Stimulated activated CD4-positive, alpha-beta T cell treated with anti-CD3 and anti-CD28 coated beads, Interleukin-15, amount 100 ng/mL, for 24 hours (primary cell): ENCODE measurements around the gene SCN10A.

Experiments used
- DNase-seq: peaks from one replicate; pipeline ENCODE4 v3.0.0-alpha.2; 2020

The SCN10A gene

DNA sequence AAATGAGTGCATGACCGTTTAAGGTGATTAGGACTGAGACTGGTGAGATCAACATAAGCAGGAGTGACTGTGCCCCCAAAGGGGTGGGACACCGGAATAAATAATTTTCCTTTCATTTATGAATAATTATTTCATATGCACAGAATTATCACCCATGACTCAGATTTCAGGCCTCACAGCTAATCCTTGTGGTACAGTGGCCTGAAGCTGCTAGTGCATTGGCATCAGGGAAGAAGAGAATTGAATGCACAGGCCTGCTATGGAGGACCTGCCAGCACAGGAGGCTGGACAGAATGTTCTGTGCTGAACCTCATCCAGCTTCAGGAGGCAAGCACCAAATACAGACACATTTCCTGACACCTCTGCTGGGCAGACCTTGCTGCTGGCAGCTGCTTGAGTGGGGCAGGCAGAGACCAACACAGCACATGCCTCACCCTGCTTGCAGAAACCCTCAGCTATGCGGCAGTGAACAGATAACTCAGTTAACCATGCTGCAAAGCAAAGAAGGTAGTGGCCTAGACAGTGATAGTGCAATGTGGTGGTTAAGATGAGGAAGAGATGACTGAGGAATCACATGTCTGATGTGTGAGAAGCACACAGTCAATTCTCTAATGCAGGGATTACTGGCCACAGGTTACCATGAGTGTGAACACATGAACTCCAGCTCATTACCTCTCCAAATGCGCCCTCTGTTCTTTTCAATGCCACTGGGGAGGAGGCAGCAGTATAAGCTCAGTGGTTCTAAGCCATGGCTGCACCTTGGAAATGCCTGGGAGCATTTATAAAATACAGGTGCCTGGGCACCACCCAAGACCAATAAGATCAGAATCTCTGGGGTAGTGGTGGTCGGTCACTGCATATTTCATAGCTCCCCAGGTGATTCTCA lies 98.4 kb downstream of the SCN10A start:
- no peak for DNase-seq

DNA sequence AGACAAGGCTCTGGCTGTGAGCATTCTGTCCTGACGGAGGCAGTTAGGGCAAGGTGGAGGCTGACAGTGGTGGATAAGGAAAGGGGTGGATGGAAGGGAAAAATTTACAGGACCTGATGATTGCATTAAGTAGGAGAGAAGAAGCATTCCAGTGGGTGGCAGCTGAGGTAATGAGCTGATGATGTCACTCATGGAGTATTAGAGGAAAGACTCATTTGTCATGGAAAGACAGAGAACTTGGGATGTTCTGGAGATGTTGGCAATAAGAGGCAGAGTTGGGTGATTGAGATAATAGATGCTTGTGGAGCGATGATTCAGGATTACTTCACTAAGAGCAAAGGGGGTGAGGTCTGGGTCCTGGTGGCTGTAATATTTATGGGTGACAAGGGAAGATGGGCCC lies 102.9 kb downstream of the SCN10A start:
- DNase-seq = no peak

DNA sequence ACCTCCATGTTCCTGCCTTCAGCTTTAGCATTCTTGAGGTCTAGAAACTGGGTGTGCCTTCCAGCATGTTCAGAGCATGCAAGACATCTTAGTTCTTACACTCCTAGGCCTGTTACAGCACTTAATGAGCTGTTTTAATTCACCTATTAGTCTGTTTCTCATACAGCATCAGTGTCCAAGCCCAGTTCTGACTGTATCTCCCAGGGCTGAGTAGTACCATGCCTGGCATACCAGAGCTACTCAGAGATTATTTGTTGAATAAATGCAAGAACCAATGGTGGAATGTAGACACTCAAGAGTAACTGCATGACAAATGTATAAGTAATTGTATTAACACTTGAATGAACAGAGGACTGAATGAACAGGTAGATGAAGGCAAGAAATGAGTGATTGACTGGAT lies 104.7 kb downstream of the SCN10A start:
- DNase-seq = no peak

DNA sequence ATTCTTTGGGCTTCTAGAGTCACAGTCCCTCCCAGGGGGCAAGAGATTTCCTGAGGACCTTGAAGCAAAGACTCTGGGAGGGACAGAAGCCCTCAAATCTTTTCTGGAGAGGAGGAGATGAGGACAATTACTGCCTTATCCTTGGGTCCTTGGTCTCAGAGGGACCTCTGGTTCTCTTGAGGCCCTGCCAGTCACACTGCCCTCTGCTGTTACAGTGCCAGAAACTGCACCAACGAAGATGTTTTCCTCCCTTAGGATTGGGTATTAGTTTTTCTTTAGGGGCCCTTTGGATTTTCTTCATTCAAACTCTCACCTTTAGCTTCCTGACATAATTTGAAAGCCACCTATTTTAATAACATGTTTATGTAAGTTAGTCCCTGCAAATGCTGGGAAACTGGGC lies 108.3 kb downstream of the SCN10A start:
- no peak for DNase-seq

DNA sequence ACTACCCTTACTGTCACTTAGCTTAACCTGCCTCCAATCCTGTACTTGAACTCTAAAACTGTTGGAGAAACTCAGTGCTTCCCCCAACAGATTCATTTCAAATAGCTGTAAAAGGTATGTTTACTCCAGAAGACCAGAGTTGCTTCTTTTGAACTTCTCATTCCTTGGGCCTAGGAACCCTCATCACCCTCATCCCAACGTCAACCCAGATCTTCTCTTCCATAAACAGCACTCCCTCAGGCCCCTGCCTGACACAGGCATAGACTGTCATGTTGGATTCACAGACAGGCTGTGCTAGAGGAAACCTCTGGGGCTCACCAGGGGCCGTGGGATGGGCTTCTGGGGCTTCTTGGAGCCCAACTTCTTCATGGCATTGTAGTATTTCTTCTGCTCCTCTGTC lies 109.1 kb downstream of the SCN10A start:
- no peak for DNase-seq

DNA sequence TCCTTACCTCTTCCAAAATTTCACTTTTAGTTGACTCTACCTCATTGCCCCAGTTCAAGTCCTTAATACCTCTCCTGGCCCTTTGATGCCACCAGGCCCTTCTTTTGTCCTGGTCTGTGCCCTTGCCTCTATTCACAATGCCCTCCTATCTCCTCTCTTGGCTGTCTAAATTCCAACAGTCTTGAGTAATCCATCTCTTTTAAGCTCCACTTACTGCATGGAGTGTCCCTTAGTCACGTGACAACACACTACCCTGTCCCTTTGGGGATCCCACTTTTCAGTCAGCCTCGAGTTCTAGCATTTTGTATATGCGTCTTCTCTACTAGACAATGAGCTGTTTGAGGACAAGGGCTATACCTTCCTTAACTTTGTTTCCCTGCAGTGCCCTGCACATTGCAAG lies 113.8 kb downstream of the SCN10A start:
- DNase-seq = no peak

DNA sequence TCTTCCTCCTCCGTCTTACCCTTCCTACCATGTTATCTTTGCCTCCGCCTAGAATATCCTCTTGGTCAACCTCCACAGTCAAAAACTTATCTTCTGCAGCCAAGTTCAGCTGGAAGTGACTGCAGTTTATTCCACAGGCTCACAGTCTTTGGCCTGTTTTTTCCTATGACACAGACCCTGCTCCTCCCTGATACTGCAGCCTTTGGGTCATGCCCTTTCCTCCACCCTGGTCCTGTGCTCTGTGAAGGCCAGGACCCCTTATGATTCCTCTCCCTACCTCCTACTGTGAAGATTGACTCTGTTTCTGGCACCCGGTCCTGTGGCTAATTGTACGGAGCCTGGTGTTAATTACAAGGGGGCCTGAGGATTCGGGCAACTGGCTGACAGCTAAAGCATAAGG lies 117.3 kb downstream of the SCN10A start:
- no peak for DNase-seq

DNA sequence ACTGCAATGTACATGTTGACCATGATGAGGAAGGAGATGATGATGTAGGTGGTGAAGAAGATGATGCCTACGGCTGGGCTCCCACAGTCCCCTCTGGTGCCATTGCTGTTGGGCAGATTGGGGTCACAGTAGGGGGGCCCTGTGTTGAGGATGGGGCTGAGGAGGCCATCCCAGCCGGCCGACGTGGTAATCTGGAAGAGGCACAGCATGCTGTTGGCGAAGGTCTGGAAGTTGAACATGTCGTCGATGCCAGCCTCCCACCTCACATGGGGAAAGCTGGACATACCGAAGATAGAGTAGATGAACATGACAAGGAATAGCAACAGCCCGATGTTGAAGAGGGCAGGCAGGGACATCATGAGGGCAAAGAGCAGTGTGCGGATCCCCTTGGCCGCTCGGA lies 118.0 kb downstream of the SCN10A start:
- no peak for DNase-seq

DNA sequence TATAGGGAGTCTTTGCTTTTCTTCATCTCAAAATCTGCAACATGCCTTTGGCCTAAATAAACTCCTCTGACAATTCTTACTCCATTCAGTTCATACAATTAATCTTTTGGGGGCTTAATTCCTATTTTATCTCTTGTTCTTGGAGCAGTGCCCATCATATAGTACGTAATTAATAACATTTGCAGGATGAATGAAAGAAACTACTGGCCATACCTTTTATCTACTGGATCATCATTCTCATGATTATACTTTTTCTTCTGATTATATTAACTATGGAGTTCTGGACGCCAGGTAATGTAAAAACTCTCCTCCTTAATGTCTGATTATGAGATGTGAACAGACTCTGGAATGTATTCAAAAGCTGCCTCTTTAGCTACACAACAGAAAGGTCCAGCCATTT lies 120.0 kb downstream of the SCN10A start:
- DNase-seq = no peak

DNA sequence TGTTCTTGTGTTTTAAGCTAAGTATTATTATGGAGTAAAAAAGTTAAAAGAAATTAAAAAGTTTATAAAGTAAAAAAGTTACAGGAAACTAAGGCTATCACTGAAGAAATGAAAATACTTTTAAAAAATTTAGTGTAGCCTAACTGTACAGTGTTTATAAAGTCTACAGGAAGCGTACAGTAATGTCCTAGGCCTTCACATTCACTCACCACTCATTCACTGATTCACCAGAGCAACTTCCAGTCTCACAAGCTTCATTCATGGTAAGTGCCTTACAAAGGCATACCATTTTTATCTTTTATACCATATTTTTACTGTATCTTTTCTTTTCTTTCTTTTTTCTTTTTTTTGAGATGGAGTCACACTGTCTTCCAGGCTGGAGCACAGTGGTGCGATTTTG lies 125.8 kb downstream of the SCN10A start:
- no peak for DNase-seq

DNA sequence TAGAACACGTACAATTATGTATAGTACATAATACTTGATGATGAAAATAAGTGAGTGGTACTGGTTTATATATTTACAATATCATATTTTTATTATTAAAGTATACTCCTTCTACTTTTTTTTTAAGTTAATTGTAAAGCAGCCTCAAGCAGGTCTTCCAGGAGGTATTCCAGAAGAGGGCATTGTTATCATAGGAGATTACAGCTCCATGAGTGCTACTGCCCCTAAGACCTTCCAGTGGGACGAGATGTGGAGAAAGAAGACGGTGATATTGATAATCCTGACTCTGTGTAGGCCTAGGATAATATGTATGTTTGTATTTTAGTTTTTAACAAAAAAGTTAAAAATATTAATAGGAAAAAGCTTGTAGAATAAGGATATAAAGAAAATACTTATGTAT lies 126.2 kb downstream of the SCN10A start:
- no peak for DNase-seq

DNA sequence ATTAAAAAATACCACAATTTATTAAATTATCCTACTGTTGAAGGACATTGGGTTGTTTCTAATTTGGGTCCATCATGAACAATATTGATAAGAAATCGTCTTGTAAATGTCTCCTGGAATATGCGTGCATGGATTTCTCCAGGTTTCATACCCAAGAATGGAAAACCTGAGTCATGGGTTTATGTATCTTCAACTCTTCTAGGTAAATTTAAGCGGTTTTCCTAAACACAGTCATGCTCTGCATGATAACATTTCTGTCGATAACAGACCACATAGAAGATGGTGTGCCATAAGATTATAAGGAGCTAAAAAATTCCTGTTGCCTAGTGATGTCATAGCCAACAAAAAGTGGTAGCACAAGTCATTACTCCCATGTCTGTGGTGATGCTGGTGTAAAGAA lies 126.7 kb downstream of the SCN10A start:
- no peak for DNase-seq

DNA sequence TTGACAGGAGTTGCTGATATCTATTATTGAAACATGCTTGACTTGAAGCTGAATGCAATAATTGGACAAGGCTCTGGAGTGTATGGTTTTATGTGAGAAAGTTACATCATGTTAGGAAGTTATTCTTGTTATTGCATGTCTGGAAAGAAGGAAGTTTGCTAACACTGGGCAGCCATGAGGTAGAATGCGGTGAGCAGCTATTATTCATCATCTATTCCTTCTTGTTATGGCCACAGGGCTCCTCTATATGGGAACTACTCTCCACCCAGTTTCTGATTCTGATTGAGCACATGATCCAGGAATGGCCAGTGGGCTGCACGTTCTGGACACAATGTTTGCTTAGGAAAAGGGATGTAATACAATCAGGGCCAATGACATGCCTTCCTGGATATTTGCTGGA lies 128.7 kb downstream of the SCN10A start:
- DNase-seq = no peak

DNA sequence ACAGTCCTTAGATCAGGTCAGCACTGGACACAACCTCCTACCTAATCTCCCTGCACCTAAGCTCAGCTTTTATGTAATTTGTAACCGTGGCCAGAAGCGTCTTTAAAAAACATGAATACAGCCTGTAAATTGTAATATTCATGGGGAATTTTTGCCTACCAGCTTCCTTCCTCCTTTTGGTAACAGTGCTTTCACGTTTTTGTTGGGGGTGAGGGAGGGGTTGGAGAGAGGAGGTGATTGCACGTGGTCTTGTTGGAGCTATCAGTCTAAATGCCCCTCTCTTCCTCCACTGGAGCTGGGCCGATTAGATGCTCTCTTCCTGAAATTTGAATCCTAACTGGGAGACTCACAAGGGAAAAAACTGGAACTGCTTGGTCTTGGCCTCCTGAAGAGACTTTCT lies 131.5 kb downstream of the SCN10A start:
- no peak for DNase-seq

DNA sequence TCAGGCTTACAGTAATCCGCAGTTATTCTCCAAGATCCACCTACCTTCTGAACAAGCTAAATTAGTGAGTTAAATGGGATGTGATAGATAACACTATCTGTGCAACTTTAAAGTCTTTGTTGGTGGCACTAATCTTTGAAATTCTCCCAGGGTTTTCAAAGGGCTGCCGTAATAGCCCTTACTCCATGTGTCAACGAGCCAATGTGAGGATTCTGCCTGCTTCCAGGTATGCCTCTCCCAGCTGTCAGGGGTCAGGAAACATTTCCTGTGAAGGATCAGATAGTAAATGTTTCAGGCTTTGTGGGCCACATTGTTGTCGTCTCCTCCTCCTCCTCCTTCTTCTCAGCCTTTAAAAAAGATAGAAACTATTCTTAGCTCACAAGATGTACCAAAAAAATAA lies 146.3 kb downstream of the SCN10A start:
- DNase-seq = no peak

DNA sequence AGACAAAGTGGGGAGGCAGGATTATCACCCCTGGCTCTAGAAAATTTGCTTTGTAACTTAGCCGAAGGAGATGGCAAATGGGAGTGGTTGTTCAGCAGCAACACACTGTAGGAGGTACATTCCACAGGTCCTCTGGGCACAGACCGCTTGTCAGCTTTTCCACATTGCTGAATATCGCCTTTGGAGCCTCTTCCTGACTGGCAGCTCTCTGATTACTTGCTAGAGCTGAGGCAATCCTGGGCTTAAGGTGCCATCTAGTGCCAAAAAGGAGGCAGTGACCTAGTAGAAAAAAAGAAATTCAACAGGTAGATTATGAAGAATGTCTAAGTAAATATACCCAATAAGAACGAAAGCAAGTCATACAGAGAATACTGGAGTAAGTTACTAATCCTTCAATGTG lies 153.5 kb downstream of the SCN10A start:
- no peak for DNase-seq

DNA sequence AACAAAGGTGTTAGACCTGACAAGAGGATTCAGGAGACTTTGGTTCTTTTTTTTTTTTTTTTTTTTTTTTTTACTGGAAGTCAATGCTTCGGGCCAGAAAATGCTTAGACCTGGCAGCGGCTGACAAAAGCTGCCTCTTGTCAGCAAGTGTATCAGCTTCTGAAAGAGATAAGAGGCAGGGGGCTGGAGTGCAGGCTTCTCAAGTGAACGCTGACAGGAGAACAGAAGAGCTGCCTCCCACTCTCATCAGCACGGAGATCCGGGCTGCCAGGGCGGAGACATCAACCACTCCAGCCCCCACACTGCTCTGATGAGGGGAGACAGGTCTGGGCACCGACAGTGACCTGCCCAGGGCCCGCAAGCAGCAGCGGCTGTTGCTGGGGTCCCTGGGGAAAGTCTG lies 157.2 kb downstream of the SCN10A start:
- DNase-seq = no peak

DNA sequence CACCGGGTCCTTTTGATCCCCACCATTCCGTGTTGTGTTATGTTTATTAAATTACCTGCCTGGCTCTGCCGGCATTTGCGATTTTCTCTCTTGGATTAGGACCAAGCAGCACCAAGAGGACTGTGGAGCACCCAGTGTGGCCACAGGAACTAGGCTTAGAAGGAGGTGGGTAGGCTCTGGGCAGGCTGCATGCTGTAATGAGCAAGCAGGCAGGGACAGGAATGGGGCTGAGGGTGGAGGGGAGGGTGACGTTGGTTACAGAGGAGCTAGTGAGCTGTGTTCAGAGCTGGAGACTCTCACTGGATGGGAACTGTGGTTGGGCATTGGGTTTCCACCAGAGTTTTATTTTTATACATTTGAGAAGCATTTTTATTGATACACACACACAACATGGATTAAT lies 158.6 kb downstream of the SCN10A start:
- DNase-seq = no peak

DNA sequence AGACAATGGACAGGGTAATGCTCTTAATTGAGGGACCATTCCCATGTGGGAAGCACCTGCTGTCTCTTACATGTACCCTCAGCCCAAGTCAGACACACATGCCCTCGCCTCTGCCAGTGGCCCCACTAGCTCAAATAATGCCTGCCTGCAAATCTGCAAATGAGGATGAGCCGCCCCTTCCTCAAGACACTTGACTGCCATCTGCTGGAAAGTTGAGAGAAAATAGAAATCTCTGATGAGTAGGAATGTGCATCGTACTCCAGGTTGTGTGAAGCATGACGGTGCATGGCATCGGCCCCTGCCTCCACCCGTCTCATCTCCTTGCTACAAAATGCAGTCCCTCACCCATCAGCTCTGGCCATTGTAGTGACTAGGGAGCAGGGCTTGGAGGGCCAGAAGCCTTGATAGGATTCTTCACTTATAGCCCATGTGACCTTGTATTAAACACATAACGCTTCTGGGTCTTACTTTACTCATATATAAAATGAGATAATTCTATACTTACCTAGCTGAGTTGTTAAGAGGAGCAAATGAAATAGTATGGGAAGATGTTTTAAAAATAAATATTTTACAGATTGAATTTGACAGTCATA lies 160.2 kb downstream of the SCN10A start:
- DNase-seq = peak; percentile 19

DNA sequence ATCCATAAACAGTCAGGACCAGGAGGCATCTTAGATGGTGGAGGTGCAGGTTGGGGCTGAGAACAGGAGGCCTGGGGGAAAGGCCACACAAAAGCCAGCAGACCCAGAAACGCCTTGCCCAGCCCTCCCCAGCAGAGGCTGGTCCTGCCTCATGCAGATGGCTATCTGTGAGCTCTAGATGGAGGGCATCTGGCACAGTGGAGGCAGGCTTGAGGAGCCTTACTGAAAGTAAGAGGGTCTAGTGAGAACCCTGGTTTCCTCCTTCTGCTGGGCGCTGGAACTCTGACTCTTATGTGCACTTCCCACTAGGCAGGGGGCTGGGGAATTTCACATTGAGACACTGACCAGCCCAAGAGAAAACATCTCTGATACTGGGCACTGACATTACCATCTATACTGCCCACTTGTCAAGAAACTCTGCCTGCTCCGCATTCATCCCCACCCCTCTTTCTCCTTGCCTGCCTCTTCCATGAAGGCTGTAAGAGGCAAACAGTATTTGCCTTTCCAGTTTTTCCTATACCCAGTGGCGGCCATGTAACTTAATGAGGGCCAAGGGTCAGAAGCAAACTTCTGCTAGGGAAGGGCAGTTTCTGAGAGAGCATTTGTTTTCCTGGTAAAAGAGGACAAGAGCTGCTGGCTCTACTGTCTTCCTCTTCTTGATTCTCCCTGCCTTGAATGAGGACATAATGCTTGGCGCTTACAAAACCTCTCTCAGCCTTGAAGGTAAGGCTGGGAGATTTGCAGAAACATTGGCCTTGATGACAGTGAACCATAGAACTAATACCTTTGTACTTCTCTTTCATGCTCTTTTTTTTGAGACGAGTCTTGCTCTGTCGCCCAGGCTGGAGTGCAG lies 162.1 kb downstream of the SCN10A start:
- DNase-seq = no peak

DNA sequence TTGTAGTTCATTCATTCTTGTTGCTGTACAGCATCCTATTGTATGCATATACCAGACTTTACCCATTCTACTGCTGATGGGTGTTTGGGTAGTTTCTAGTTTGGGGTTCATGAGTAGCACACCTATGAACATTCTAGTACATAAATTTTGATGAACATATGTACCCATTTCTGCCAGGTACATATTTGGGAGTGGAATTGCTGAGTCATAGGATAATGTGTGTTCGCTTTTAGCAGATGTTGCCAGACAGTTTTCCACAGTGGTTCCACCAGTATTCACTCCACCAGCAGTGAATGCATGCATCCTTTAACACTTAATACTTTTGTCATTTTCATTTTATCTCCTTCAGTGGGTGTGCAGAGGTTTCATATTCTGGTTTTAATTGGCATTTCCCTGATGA lies 163.1 kb downstream of the SCN10A start:
- DNase-seq = no peak

DNA sequence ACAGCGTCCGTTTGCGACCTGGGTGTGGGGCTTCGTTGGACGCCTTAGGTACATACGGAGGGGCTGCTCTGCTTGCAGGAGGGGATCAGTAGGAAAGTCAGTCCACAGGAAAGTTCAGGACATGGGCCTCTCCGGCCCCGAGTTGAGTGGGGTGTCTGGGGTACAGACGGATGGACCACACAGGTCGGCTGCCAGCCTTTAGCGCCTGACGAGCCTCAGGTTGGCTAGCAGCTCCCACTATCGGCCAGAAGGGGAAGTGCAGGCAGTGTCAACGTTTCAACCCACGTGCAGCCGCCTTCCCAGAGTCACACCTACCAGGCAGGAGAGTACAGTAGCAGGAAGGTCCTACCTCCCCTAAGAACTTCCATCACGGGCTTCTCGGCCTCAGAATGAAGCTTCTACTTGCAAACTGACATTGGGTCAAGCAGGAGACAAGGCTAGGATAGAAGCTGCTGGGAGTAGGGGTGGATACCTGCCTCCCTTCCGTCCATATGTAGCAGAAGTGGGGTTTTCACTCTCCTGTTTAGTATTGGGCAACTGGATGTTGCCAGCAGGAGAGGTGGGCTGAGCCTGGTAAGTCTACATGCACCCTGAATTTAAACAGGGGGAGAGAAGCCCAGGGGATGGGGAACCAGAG lies 164.7 kb downstream of the SCN10A start:
- peak; percentile 79 for DNase-seq

DNA sequence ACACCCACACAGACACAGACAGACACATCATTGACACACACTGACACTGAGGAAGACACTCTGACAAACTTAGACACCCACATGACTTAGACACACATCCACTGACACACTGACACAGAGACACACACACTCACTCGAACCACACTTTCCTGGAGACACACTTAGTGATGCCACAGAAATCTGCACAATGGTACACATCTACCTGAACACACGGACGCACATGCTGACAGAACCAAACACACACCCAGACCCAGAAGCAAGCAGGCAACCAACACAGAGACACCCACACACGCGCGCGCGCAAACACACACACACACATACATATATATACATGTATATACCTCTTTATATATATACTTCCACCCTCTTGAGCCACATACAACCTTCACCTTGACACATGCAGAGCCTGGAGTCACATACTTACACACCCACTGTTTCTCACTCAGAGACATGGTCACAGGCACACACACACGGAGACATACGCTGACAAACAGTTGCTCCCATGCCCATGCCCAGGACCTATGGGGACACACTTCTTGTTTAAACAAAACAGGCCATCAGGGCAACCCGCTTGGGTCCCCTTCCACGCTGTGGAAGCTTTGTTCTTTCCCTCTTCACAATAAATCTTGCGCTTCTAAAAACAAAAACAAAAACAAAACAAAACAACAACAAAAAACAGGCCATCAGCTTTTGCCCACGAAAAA lies 165.6 kb downstream of the SCN10A start:
- no peak for DNase-seq
